PC-9 (cell line): ENCODE data around the gene UCP2.

ENCODE experiments used
- CTCF ChIP-seq: fragments of 200-600 bp; sonication (generic); conservative IDR thresholded peaks from 2 replicates; pipeline ENCODE4 v1.6.1; 2017; ENCODE audit warnings: mixed run types, antibody characterized with exemption, mild to moderate bottlenecking, moderate library complexity
- EZH2 ChIP-seq: fragments of 200-600 bp; sonication (generic); IDR thresholded peaks from 2 replicates; pipeline ENCODE4 v1.8.0; 2017; ENCODE audit warnings: antibody characterized with exemption, low read depth

GRCh38 chr11:74002832-74003231, 20.2 kb upstream of the UCP2 start:
- TF ChIP-seq CTCF (no peak), EZH2 (no peak)
